UCSD-AML1 (cell line): ENCODE results near the gene WDR5.

Experiments
- DNase-seq: peaks from one replicate; lab custom pipeline; 2025; ENCODE audit not compliant: unreplicated experiment; lab: John Stamatoyannopoulos, UW

WDR5 gene

GRCh38 chr9:134186471-134187109, 50.7 kb downstream of the WDR5 start:
- no peak for DNase-seq

GRCh38 chr9:134187110-134187531, 51.2 kb downstream of the WDR5 start:
- DNase-seq, result no peak

- DNase-seq, result no peak
Observed at GRCh38 chr9:134187891-134188385, 52.1 kb downstream of the WDR5 start.

GRCh38 chr9:134188386-134189144, 52.7 kb downstream of the WDR5 start:
- no peak for DNase-seq

- DNase-seq, result no peak
Observed at GRCh38 chr9:134189145-134189469, 53.2 kb downstream of the WDR5 start.

GRCh38 chr9:134189470-134190231, 53.8 kb downstream of the WDR5 start:
- no peak for DNase-seq

- no peak for DNase-seq
Observed at GRCh38 chr9:134190232-134191121, 54.6 kb downstream of the WDR5 start.

GRCh38 chr9:134191455-134192209, 55.8 kb downstream of the WDR5 start:
- DNase-seq, result no peak

GRCh38 chr9:134192311-134192950, 56.5 kb downstream of the WDR5 start:
- DNase-seq, result no peak

- no peak for DNase-seq
Observed at GRCh38 chr9:134192951-134193731, 57.3 kb downstream of the WDR5 start.

- DNase-seq, result no peak
Observed at GRCh38 chr9:134193912-134194535, 58.1 kb downstream of the WDR5 start.

- no peak for DNase-seq
Observed at GRCh38 chr9:134195558-134195957, 59.7 kb downstream of the WDR5 start.

GRCh38 chr9:134196911-134197310, 61.0 kb downstream of the WDR5 start:
- DNase-seq, result no peak

GRCh38 chr9:134198791-134199190, 62.9 kb downstream of the WDR5 start:
- no peak for DNase-seq

- no peak for DNase-seq
Observed at GRCh38 chr9:134200730-134201129, 64.8 kb downstream of the WDR5 start.

- DNase-seq, result no peak
Observed at GRCh38 chr9:134203224-134203623, 67.3 kb downstream of the WDR5 start.

GRCh38 chr9:134204041-134204440, 68.2 kb downstream of the WDR5 start:
- no peak for DNase-seq

GRCh38 chr9:134204991-134205578, 69.2 kb downstream of the WDR5 start:
- no peak for DNase-seq
